Neural cell (in vitro differentiated cells): Measurements from ENCODE around the gene TBC1D19.

Experiments
- CTCF ChIP-seq: fragments of 450-650 bp; IDR thresholded peaks from 2 replicates; pipeline ENCODE4 v1.5.1; 2014; ENCODE audit warnings: antibody characterized with exemption, mild to moderate bottlenecking, moderate library complexity; ENCODE audit not compliant: poor library complexity, severe bottlenecking
- EP300 ChIP-seq: fragments of 450-650 bp; conservative IDR thresholded peaks from 2 replicates; pipeline ENCODE4 v1.6.1; 2014; ENCODE audit warnings: antibody characterized with exemption, mild to moderate bottlenecking, moderate library complexity; ENCODE audit not compliant: poor library complexity, severe bottlenecking
- REST ChIP-seq: IDR thresholded peaks from 2 replicates; pipeline ENCODE4 v1.6.1; 2012; ENCODE audit warnings: borderline replicate concordance

- TF ChIP-seq CTCF: no peak
- TF ChIP-seq REST: no peak
- TF ChIP-seq EP300: no peak
Observed at GRCh38 chr4:26687728-26688127, 103.8 kb downstream of the TBC1D19 start.
